HEK293T (cell line): ENCODE measurements around the gene TAF3.

ENCODE experiments used
- CTCF ChIA-PET: fragments of 350-600 bp; formaldehyde crosslinking; extraction: SDS; loops from one replicate; lab custom pipeline; 2021; ENCODE audit warnings: antibody characterized with exemption, inconsistent platforms; lab: Yijun Ruan, JAX
- POLR2A ChIA-PET: fragments of 350-600 bp; formaldehyde crosslinking; extraction: SDS; loops from one replicate; lab custom pipeline; 2020; ENCODE audit warnings: antibody characterized with exemption, inconsistent platforms; lab: Yijun Ruan, JAX
- DNase-seq: peaks from one replicate; pipeline ENCODE4 v3.0.0; 2012; ENCODE audit warnings: mixed read lengths; ENCODE audit errors: extremely low spot score
- ARNT ChIP-seq: fragments of 450-650 bp; IDR thresholded peaks from 2 replicates; pipeline ENCODE4 v1.6.1; 2017; ENCODE audit warnings: mild to moderate bottlenecking
- BHLHE40 ChIP-seq: fragments of 450-650 bp; IDR thresholded peaks from 2 replicates; pipeline ENCODE4 v1.6.1; 2016; ENCODE audit warnings: mild to moderate bottlenecking, moderate library complexity, borderline replicate concordance
- CTBP1 ChIP-seq: fragments of 450-650 bp; IDR thresholded peaks from 2 replicates; pipeline ENCODE4 v1.6.1; 2016; ENCODE audit warnings: borderline replicate concordance
- ELF4 ChIP-seq: fragments of 450-650 bp; IDR thresholded peaks from 2 replicates; pipeline ENCODE4 v1.6.1; 2017; ENCODE audit warnings: antibody characterized with exemption
- FOXA1 ChIP-seq: fragments of 450-650 bp; IDR thresholded peaks from 2 replicates; pipeline ENCODE4 v1.6.1; 2016; ENCODE audit warnings: mild to moderate bottlenecking
- FOXK2 ChIP-seq: fragments of 450-650 bp; IDR thresholded peaks from 2 replicates; pipeline ENCODE4 v1.6.1; 2016; ENCODE audit warnings: mild to moderate bottlenecking
- FOXM1 ChIP-seq: fragments of 450-650 bp; IDR thresholded peaks from 2 replicates; pipeline ENCODE4 v1.6.1; 2017; ENCODE audit warnings: mild to moderate bottlenecking, borderline replicate concordance
- HDGF ChIP-seq: fragments of 450-650 bp; IDR thresholded peaks from 2 replicates; pipeline ENCODE4 v1.6.1; 2017; ENCODE audit warnings: antibody characterized with exemption, borderline replicate concordance
- L3MBTL2 ChIP-seq: fragments of 450-650 bp; conservative IDR thresholded peaks from 2 replicates; pipeline ENCODE4 v1.6.1; 2016; ENCODE audit warnings: mild to moderate bottlenecking
- LEF1 ChIP-seq: fragments of 450-650 bp; IDR thresholded peaks from 2 replicates; pipeline ENCODE4 v1.6.1; 2017; ENCODE audit warnings: mild to moderate bottlenecking, borderline replicate concordance
- NFRKB ChIP-seq: fragments of 450-650 bp; IDR thresholded peaks from 2 replicates; pipeline ENCODE4 v1.6.1; 2016; ENCODE audit warnings: mild to moderate bottlenecking, moderate library complexity
- SP1 ChIP-seq: fragments of 450-650 bp; IDR thresholded peaks from 2 replicates; pipeline ENCODE4 v1.6.1; 2017
- SUZ12 ChIP-seq: fragments of 450-650 bp; IDR thresholded peaks from 2 replicates; pipeline ENCODE4 v1.6.1; 2016; ENCODE audit warnings: mild to moderate bottlenecking
- TARDBP ChIP-seq: fragments of 450-650 bp; IDR thresholded peaks from 2 replicates; pipeline ENCODE4 v1.6.1; 2016
- ZNF384 ChIP-seq: fragments of 450-650 bp; IDR thresholded peaks from 2 replicates; pipeline ENCODE4 v1.6.1; 2016
- TF ChIP-seq, protein P1 (sequence below): fragments of 450-650 bp; IDR thresholded peaks from 2 replicates; pipeline ENCODE4 v1.6.1; 2016

Gene TAF3

DNA sequence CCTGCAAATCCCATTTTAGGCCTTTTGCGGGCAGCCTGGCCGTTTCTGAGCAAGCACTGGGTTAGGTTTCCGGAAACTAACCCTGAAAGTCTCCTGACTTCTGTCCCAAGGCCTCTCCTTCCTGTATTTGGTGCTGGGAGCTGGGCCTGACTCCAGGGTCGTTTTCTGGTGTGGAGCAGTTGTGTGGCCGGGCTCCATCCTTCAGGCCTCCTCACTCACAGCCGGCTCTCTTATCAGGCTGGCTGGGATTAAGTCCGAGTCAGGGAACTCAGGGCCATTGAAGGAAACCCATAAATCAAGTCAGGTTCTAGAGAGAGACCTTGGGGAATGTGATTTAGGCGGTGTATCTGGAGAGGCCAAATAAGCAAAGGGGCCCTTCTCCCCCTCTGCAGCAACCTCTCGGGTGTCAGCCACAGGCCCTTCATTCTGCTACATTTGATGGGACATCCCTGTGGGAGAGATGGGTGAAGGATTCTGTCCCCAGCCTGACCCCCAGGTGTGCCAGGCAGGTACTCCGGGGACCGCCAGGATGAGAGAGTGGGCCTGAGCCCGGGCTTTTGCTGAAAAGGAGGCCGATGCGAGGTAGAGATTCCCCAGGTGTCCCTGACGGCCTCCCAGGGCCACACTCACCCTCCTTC lies 239.4 kb downstream of the TAF3 start:
- TF ChIP-seq, protein P1, sequence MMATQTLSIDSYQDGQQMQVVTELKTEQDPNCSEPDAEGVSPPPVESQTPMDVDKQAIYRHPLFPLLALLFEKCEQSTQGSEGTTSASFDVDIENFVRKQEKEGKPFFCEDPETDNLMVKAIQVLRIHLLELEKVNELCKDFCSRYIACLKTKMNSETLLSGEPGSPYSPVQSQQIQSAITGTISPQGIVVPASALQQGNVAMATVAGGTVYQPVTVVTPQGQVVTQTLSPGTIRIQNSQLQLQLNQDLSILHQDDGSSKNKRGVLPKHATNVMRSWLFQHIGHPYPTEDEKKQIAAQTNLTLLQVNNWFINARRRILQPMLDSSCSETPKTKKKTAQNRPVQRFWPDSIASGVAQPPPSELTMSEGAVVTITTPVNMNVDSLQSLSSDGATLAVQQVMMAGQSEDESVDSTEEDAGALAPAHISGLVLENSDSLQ, result peak; percentile 56; the same call in 1 of the 2 replicates
- no peak for TF ChIP-seq SP1
- CTCF ChIA-PET, result no interaction called here
- DNase-seq, result no peak
- POLR2A ChIA-PET, result no interaction called here

DNA sequence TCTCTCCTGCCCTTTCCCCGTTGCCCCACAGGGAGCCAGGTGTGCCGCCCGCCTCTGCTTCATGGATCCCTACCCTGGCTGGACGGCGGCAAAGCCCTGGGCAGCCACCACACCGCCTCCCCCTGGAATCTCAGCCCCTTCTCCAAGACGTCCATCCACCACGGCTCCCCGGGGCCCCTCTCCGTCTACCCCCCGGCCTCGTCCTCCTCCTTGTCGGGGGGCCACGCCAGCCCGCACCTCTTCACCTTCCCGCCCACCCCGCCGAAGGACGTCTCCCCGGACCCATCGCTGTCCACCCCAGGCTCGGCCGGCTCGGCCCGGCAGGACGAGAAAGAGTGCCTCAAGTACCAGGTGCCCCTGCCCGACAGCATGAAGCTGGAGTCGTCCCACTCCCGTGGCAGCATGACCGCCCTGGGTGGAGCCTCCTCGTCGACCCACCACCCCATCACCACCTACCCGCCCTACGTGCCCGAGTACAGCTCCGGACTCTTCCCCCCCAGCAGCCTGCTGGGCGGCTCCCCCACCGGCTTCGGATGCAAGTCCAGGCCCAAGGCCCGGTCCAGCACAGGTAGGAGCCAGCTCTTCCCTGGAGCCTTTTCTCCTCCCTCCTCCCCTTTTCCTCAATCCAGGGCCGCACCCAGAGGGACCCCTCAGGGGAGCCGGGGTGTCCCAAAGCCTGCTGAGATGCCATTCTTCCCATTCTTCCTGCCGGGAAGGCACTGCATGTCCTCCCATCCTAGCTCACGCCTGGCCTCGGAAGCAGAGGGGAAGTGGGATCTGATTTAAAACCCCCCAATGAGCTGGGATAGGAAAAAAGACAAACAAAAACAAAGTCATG lies 240.2 kb downstream of the TAF3 start:
- DNase-seq, result no peak
- no peak for TF ChIP-seq LEF1
- no peak for TF ChIP-seq ARNT
- TF ChIP-seq FOXK2, result no peak
- no peak for TF ChIP-seq ZNF384
- TF ChIP-seq NFRKB, result no peak
- CTCF ChIA-PET, result no interaction called here

DNA sequence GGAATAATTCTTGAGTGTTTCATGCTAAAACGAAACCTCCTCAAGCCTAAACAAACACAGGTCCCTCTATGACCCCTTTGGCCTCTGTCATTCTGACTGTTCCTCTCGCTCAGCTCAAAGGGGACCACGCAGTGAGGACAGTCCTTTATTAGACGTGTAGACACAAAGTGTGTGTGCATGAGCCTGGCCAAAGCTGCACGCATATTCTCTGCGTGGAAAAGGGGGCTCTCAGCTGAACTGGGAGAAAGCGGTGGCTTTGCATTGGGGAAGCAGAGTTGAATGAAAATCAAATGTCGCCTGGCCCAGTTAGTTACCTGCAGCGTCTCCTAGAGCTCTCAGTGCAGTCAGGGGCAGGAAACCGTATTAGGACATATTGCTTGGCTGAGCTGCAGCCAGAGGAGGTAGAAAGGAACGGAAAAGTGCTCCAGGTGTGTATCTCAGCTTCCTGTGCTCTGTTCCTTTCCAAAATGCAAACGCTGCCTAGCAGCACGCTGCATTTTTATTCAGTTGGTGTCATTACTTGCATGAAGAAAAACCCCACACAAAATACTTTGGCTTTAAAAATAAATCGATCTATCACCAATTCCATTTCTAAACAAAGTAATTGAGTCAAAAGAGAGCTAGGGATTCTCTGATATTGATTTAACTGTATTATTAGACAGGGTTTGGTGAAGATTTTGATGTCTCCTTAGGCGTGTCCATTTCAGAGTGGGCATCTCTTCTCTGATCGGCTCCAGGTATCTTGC lies 241.1 kb downstream of the TAF3 start:
- no peak for DNase-seq
- TF ChIP-seq FOXK2 (no peak), NFRKB (no peak), SP1 (no peak), FOXM1 (no peak), SUZ12 (no peak), CTBP1 (no peak), ARNT (no peak), HDGF (no peak), ZNF384 (no peak), TARDBP (no peak), ELF4 (no peak)
- TF ChIP-seq, protein P1, result no peak
- CTCF ChIA-PET, result interaction anchor here (0.6 to 0.7 kb wide), 3 partner anchors 133 to 757 kb away, joined by 3 read pairs; no protein-coding TSS in a partner anchor
- POLR2A ChIA-PET, result interaction anchor here (0.8 to 1.4 kb wide), 3 partner anchors 9 to 14 kb away, joined by 3 to 5 read pairs (median 3); no protein-coding TSS in a partner anchor

More for the DNA sequence above, 240.2 kb downstream of the TAF3 start:
- POLR2A ChIA-PET, result interaction anchor here (0.8 to 1.3 kb wide), 2 partner anchors 8 to 13 kb away, joined by 3 to 5 read pairs; no protein-coding TSS in a partner anchor

DNA sequence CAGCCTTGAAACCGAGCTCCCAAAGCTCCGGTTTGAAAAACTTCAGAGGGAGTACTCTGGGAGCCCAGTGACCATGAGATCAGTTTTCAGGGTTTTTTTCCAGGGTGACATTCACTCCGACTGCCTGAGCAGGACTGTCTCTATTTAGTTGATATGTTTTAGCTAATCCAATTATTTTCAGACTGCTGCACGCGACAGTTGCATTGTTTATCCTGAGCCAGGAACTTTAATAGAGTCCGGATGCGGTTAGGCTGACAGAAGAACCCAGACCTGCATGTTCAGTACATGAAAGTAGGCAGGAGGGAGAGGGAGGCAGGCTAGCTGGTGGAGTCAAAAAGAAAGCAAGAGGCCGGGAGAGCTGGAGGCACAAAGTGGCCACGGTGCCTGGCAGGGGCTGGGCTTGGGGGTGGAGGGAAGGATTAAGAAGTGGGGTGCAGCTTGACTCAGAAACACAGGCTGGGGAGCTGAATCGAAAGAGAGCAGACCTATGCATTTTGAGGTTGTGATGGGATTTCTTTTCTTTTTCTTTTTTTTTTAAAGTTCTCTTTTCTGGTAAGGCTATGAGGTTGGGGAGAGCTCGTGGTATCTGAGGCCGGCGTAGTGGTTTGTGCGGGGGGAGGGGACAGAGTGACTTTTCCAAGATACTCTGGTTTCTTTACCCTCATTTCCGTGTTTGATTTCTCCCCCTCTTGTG lies 241.9 kb downstream of the TAF3 start:
- DNase-seq, result no peak
- CTCF ChIA-PET, result no interaction called here
- TF ChIP-seq SUZ12 (no peak), FOXK2 (no peak), SP1 (no peak), HDGF (no peak), ARNT (no peak), FOXA1 (no peak), BHLHE40 (no peak), NFRKB (no peak), ZNF384 (no peak), FOXM1 (no peak), CTBP1 (no peak), L3MBTL2 (no peak)
- TF ChIP-seq, protein P1, result no peak
- POLR2A ChIA-PET, result interaction anchor here (1.3 to 1.4 kb wide), 2 partner anchors 11 to 15 kb away, joined by 3 to 5 read pairs; no protein-coding TSS in a partner anchor

DNA sequence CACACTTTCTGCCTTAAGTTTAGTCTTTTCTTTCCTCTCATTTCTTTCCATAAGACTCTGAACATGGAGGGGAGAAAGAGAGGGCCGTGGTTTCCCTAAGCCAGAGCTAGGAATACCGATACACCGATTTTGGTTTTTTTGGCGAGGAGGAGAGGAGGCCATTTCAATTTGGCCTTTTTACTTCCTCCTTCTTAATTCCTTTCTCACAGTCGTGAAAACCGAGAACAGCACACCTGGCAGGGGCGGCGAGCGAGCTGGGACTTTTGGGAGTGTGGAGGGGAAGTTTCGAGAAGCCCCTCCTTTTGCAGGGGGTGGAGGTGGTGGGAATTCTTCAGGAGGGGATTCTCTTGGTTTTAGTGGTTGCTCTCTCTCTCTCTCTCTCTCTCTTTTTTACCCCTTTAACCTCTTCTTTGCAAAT lies 242.4 kb downstream of the TAF3 start:
- TF ChIP-seq SUZ12 (no peak), HDGF (no peak), TARDBP (no peak), FOXM1 (no peak), FOXA1 (no peak), NFRKB (no peak), L3MBTL2 (no peak), BHLHE40 (no peak)
- TF ChIP-seq, protein P1, result no peak
- POLR2A ChIA-PET, result interaction anchor here (1.4 kb wide), 1 partner anchor 16 kb away, joined by 3 read pairs; no protein-coding TSS in a partner anchor
- CTCF ChIA-PET, result no interaction called here
- no peak for DNase-seq
